A673 (cell line): Measurements from ENCODE around the gene STIMATE. TPM values are rescaled to one million over a fixed set of nuclear protein-coding genes. Genes with fewer than 3 reads are reported as not detected.
A peak's percentile ranks its signal among the peaks of the same experiment; 100 is the strongest.

Experiments
- BruUV-seq: library from RNA; stranded (reverse); fragments of 400-500 nt; replicated peaks from 2 replicates; lab custom pipeline; 2021; lab: Mats Ljungman, UMichigan
- CTCF ChIA-PET: fragments of 300-600 bp; sonication (Branson Sonifier 250); formaldehyde crosslinking; loops from one replicate; lab custom pipeline; 2022; ENCODE audit warnings: antibody characterized with exemption; lab: Charles Lee
- POLR2A ChIA-PET: fragments of 300-600 bp; sonication (Branson Sonifier 250); formaldehyde crosslinking; loops from one replicate; lab custom pipeline; 2022; ENCODE audit warnings: antibody characterized with exemption; ENCODE audit not compliant: low non-redundant PET; lab: Charles Lee
- DNase-seq: peaks from one replicate; pipeline ENCODE4 v3.0.0-alpha.2; 2015; ENCODE audit warnings: low spot score
- H3K27ac ChIP-seq: fragments of 200-600 bp; sonication (generic); 2 replicates; pipeline ENCODE4 v1.5.1; 2016; ENCODE audit warnings: mixed run types, low read depth, mild to moderate bottlenecking, mixed read lengths, antibody characterized with exemption, low read length; ENCODE audit not compliant: poor library complexity, severe bottlenecking
- H3K27me3 ChIP-seq: fragments of 200-600 bp; sonication (generic); replicated peaks from 2 replicates; pipeline ENCODE4 v1.6.1; 2017; ENCODE audit warnings: mixed run types, low read depth, mild to moderate bottlenecking, mixed read lengths, antibody characterized with exemption, low read length; ENCODE audit not compliant: insufficient read depth, poor library complexity
- H3K36me3 ChIP-seq: fragments of 200-600 bp; sonication (generic); 2 replicates; pipeline ENCODE4 v1.6.1; 2016; ENCODE audit warnings: mixed run types, mild to moderate bottlenecking, mixed read lengths, antibody characterized with exemption, low read length; ENCODE audit not compliant: insufficient read depth, poor library complexity, severe bottlenecking
- H3K4me1 ChIP-seq: fragments of 200-600 bp; sonication (generic); 2 replicates; pipeline ENCODE4 v1.6.1; 2017; ENCODE audit warnings: mixed run types, mild to moderate bottlenecking, mixed read lengths, antibody characterized with exemption, low read length; ENCODE audit not compliant: insufficient read depth, poor library complexity, severe bottlenecking
- H3K4me3 ChIP-seq: fragments of 200-600 bp; sonication (generic); 2 replicates; pipeline ENCODE4 v1.5.1; 2016; ENCODE audit warnings: low read depth, mixed run types, mild to moderate bottlenecking, mixed read lengths, low read length; ENCODE audit not compliant: poor library complexity, severe bottlenecking
- H3K9me3 ChIP-seq: fragments of 200-600 bp; sonication (generic); 2 replicates; pipeline ENCODE4 v1.6.1; 2016; ENCODE audit warnings: mixed run types, low read depth, mild to moderate bottlenecking, mixed read lengths, antibody characterized with exemption, low read length; ENCODE audit not compliant: poor library complexity, severe bottlenecking
- CTCF ChIP-seq: fragments of 300-800, 200-600 bp; sonication (generic); conservative IDR thresholded peaks from 2 replicates; pipeline ENCODE4 v1.5.1; 2017; ENCODE audit warnings: low read depth, mild to moderate bottlenecking, antibody characterized with exemption, low read length, moderate library complexity, mixed read lengths
- EZH2 ChIP-seq: fragments of 200-600 bp; sonication (generic); IDR thresholded peaks from 2 replicates; pipeline ENCODE4 v1.6.1; 2017; ENCODE audit warnings: borderline replicate concordance, low read depth, mild to moderate bottlenecking, mixed read lengths, antibody characterized with exemption, low read length; ENCODE audit not compliant: poor library complexity, severe bottlenecking
- intact Hi-C: fragments of 100-400 bp; cut with micrococcal nuclease; formaldehyde crosslinking; loops from one replicate; pipeline ENCODE4 v1.10.0; 2022; ENCODE audit not compliant: unreplicated experiment
- total RNA-seq: library from RNA; stranded (reverse); gene quantifications from 2 replicates; pipeline ENCODE4 v1.2.3, GENCODE V29; 2021

The STIMATE gene
- total RNA-seq, 1 experiment from 2014 or later, result 11.3 TPM

GRCh38 chr3:52873433-52874159 lies 23.8 kb downstream of the STIMATE start:
- Histone ChIP-seq H3K36me3 (no peaks in the 10 kb centered on the region), H3K4me3 (no peak overlapping the region), H3K27me3 (no peaks in the 10 kb centered on the region), H3K4me1 (no peaks in the 10 kb centered on the region), H3K27ac (no peak overlapping the region), H3K9me3 (no peaks in the 10 kb centered on the region)
- BruUV-seq, result no TSS peak
- ChIA-PET POLR2A (no interaction called here), CTCF (no interaction called here)
- no peak for TF ChIP-seq CTCF
- no peak for TF ChIP-seq EZH2
- intact Hi-C loops, result no loop called here
- no peak for DNase-seq

- ChIA-PET POLR2A (no interaction called here), CTCF (no interaction called here)
- intact Hi-C loops, result no loop called here
- H3K4me1 ChIP-seq, result no peaks in the 10 kb centered on the region
- no peaks in the 10 kb centered on the region for H3K27me3 ChIP-seq
- TF ChIP-seq EZH2, result no peak
- TF ChIP-seq CTCF, result no peak
- DNase-seq, result peak; percentile 7
- no peaks in the 10 kb centered on the region for H3K9me3 ChIP-seq
- peak overlapping the region; percentile 42 for H3K27ac ChIP-seq
- H3K36me3 ChIP-seq, result no peaks in the 10 kb centered on the region
- BruUV-seq, result no TSS peak
- H3K4me3 ChIP-seq, result no peak overlapping the region
Observed at GRCh38 chr3:52872245-52872644, 25.1 kb downstream of the STIMATE start.

DNA sequence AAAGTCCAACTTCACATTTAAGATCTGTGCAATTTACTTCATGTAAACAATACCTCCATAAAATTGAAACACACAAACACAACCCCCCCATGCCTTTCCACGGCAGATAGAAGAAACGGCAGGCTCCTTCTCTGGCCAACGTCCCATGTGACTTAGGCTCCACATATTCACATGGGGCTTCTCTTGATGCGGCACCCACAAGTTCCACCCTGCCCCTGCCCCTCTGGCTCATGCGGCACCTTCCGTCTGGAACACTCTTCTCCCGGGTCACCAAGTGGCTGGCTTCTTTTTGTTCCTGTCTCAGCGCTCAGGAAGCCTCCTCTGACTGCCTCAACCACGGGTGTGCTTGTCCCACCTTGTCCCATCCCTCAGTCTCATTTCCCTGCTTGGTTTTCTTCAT lies 25.6 kb downstream of the STIMATE start:
- intact Hi-C loops, result no loop called here
- CTCF ChIA-PET, result no interaction called here
- TF ChIP-seq CTCF (no peak), EZH2 (no peak)
- peak overlapping the region; percentile 42 for H3K27ac ChIP-seq
- no peak for DNase-seq
- no peak overlapping the region for H3K4me3 ChIP-seq
- no peaks in the 10 kb centered on the region for H3K27me3 ChIP-seq
- no peaks in the 10 kb centered on the region for H3K9me3 ChIP-seq
- BruUV-seq, result no TSS peak
- POLR2A ChIA-PET, result no interaction called here
- no peaks in the 10 kb centered on the region for H3K36me3 ChIP-seq
- no peaks in the 10 kb centered on the region for H3K4me1 ChIP-seq
